22Rv1 (cell line): ENCODE measurements around the gene ANKRD27.

Source experiments
- ZFX ChIP-seq: fragments of 450-650 bp; IDR thresholded peaks from 2 replicates; pipeline ENCODE4 v1.6.1; 2017; ENCODE audit warnings: antibody characterized with exemption, borderline replicate concordance
- TF ChIP-seq, protein P1 (sequence below): fragments of 450-650 bp; IDR thresholded peaks from 2 replicates; pipeline ENCODE4 v1.5.1; 2017; ENCODE audit warnings: mild to moderate bottlenecking

DNA sequence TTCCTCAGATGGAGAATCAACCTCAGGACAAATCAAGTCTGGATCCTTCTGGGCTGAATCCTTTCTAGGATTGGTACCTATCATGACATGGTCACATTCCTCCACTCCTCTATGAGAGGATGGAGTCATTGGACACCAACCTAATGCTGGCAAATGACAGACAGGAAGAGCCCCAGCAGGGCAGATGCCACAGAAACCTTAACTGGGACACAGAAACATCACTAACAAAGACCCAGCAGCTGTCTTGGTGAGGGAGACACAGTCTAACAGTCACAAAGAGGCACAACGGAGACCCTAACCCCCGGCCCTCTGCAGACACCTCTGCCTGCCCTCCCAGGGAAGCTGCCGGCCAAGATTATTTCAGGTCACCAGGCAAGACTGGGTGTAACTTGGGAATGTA, 2.1 kb downstream of the ANKRD27 start:
- TF ChIP-seq, protein P1, sequence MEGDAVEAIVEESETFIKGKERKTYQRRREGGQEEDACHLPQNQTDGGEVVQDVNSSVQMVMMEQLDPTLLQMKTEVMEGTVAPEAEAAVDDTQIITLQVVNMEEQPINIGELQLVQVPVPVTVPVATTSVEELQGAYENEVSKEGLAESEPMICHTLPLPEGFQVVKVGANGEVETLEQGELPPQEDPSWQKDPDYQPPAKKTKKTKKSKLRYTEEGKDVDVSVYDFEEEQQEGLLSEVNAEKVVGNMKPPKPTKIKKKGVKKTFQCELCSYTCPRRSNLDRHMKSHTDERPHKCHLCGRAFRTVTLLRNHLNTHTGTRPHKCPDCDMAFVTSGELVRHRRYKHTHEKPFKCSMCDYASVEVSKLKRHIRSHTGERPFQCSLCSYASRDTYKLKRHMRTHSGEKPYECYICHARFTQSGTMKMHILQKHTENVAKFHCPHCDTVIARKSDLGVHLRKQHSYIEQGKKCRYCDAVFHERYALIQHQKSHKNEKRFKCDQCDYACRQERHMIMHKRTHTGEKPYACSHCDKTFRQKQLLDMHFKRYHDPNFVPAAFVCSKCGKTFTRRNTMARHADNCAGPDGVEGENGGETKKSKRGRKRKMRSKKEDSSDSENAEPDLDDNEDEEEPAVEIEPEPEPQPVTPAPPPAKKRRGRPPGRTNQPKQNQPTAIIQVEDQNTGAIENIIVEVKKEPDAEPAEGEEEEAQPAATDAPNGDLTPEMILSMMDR, result no peak
- no peak for TF ChIP-seq ZFX
